Mammary epithelial cell (primary cell): ENCODE data around the gene HIP1.

Source experiments
- EZH2 ChIP-seq: IDR thresholded peaks from 2 replicates; pipeline ENCODE4 v1.6.1; 2012; ENCODE audit warnings: low read length, inconsistent platforms, borderline replicate concordance
- TF ChIP-seq, protein P1 (sequence below), 2 donors: IDR thresholded peaks in 1 of 2; conservative IDR thresholded peaks in 1 of 2; 2 replicates each; pipeline ENCODE4 v1.5.1; 2011 to 2012; ENCODE audit warnings: inconsistent platforms in 2 of 2, low read length in 2 of 2, mild to moderate bottlenecking in 2 of 2, control low read depth in 1 of 2, low read depth in 1 of 2; ENCODE audit not compliant: insufficient read depth in 1 of 2; ENCODE audit errors: extremely low read depth in 1 of 2

DNA sequence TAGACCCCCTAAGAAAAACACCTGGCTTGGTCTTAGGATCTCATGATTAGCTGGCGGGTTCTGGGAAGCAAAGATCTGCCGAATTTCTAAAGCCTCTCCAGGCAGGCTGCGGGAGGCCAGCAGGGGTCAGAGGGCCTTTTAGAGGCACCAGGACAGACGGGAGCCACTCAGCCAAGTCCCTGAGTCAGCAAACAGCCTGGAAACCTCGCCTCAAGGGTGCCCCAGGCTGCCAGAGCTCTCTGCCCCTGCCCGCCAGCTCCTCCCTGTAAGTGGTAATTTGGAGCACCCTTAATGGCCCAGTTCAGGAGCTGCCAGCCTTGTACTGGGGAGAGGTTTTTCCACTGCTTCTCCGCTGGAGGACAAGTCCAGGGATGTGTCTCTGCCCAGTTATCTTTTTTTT, 88.7 kb downstream of the HIP1 start:
- TF ChIP-seq, protein P1, sequence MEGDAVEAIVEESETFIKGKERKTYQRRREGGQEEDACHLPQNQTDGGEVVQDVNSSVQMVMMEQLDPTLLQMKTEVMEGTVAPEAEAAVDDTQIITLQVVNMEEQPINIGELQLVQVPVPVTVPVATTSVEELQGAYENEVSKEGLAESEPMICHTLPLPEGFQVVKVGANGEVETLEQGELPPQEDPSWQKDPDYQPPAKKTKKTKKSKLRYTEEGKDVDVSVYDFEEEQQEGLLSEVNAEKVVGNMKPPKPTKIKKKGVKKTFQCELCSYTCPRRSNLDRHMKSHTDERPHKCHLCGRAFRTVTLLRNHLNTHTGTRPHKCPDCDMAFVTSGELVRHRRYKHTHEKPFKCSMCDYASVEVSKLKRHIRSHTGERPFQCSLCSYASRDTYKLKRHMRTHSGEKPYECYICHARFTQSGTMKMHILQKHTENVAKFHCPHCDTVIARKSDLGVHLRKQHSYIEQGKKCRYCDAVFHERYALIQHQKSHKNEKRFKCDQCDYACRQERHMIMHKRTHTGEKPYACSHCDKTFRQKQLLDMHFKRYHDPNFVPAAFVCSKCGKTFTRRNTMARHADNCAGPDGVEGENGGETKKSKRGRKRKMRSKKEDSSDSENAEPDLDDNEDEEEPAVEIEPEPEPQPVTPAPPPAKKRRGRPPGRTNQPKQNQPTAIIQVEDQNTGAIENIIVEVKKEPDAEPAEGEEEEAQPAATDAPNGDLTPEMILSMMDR (conservative IDR thresholded peaks at IDR 0.05 in 1 of 2, IDR thresholded peaks at IDR 0.05 in 1 of 2; ENCODE audit: extremely low read depth in 1 of 2, insufficient read depth in 1 of 2, low read depth in 1 of 2, low read length in 2 of 2): no peak
- TF ChIP-seq EZH2: no peak
